H1 (cell line): Measurements from ENCODE around the gene FBXL17. TPM values are rescaled to one million over a fixed set of nuclear protein-coding genes. Genes with fewer than 3 reads are reported as not detected.

Experiments
- CTCF ChIA-PET: fragments of 300-600 bp; sonication (Branson Sonifier 250); formaldehyde crosslinking; loops from one replicate; lab custom pipeline; 2021; ENCODE audit not compliant: partially characterized antibody; lab: Charles Lee
- POLR2A ChIA-PET: fragments of 300-600 bp; sonication (Branson Sonifier 250); formaldehyde crosslinking; loops from one replicate; lab custom pipeline; 2021; ENCODE audit warnings: inconsistent platforms; ENCODE audit not compliant: partially characterized antibody; lab: Charles Lee
- DNase-seq, 2 experiments: peaks; one replicate each; pipeline versions ENCODE4 v3.0.0 to v3.0.0-alpha.2; 2010 to 2022; ENCODE audit warnings: low spot score in 2 of 2, low read depth in 1 of 2, mixed read lengths in 1 of 2
- FAIRE-seq: peaks from 2 replicates; lab custom pipeline; 2011; peaks lifted over from hg19 to GRCh38; lab: Jason Lieb, UNC
- H2AFZ ChIP-seq: 2 replicates; pipeline ENCODE4 v1.8.1; 2012; ENCODE audit warnings: low read length, inconsistent platforms
- H2AK5ac ChIP-seq: 2 replicates; pipeline ENCODE4 v1.6.1; 2013; ENCODE audit warnings: low read depth, low read length
- H2BK120ac ChIP-seq: replicated peaks from 2 replicates; pipeline ENCODE3; 2013; ENCODE audit warnings: low read depth, low read length, inconsistent platforms
- H2BK12ac ChIP-seq: 2 replicates; pipeline ENCODE4 v1.6.1; 2013; ENCODE audit warnings: low read depth, low read length
- H2BK15ac ChIP-seq: 2 replicates; pipeline ENCODE4 v1.6.1; 2013; ENCODE audit warnings: low read length
- H2BK20ac ChIP-seq: 2 replicates; pipeline ENCODE4 v1.6.1; 2013; ENCODE audit warnings: low read length
- H2BK5ac ChIP-seq: 2 replicates; pipeline ENCODE4 v1.6.1; 2013; ENCODE audit warnings: low read depth, low read length
- H3K14ac ChIP-seq: 2 replicates; pipeline ENCODE4 v1.6.1; 2013; ENCODE audit warnings: inconsistent platforms; ENCODE audit not compliant: insufficient read length
- H3K18ac ChIP-seq: 2 replicates; pipeline ENCODE4 v1.6.1; 2013; ENCODE audit warnings: low read length; ENCODE audit errors: extremely low read depth
- H3K23ac ChIP-seq: 2 replicates; pipeline ENCODE4 v1.6.1; 2013; ENCODE audit warnings: inconsistent platforms; ENCODE audit not compliant: insufficient read length
- H3K23me2 ChIP-seq: 2 replicates; pipeline ENCODE4 v1.6.1; 2013; ENCODE audit warnings: low read depth, low read length
- H3K27ac ChIP-seq: 2 replicates; pipeline ENCODE4 v1.6.1; 2011; ENCODE audit warnings: low read depth, low read length, inconsistent platforms
- H3K27me3 ChIP-seq, 4 experiments: replicated peaks in 1 of 4; 1 replicate in 1 of 4; 2 replicates in 3 of 4; pipeline versions ENCODE4 v1.6.1 to v1.8.1; 2011 to 2013; ENCODE audit warnings: low read length in 3 of 4, mild to moderate bottlenecking in 3 of 4, inconsistent platforms in 2 of 4, mixed read lengths in 2 of 4, moderate library complexity in 1 of 4; ENCODE audit not compliant: control insufficient read depth in 3 of 4, insufficient read depth in 3 of 4; ENCODE audit errors: extremely low read depth in 1 of 4
- H3K36me3 ChIP-seq, 4 experiments: 2 replicates each; pipeline versions ENCODE4 v1.6.1 to v1.8.1; 2011 to 2013; ENCODE audit warnings: mild to moderate bottlenecking in 4 of 4, low read length in 3 of 4, moderate library complexity in 2 of 4, control low read depth in 1 of 4, inconsistent platforms in 1 of 4; ENCODE audit not compliant: insufficient read depth in 4 of 4, control insufficient read depth in 2 of 4
- H3K4ac ChIP-seq: replicated peaks from 2 replicates; pipeline ENCODE3; 2013; ENCODE audit warnings: low read length, low read depth, mixed read lengths, inconsistent platforms; ENCODE audit not compliant: insufficient read length
- H3K4me1 ChIP-seq, 4 experiments: replicated peaks in 1 of 4; 1 replicate in 1 of 4; 2 replicates in 3 of 4; pipeline versions ENCODE4 v1.6.1 to v1.8.1; 2011 to 2013; ENCODE audit warnings: low read length in 3 of 4, inconsistent platforms in 2 of 4, mixed read lengths in 1 of 4; ENCODE audit not compliant: insufficient read depth in 4 of 4, control insufficient read depth in 3 of 4
- H3K4me2 ChIP-seq, 2 experiments: 2 replicates each; pipeline versions ENCODE4 v1.6.1 to v1.8.1; 2011 to 2013; ENCODE audit warnings: low read depth in 2 of 2, low read length in 2 of 2, control low read depth in 1 of 2, inconsistent platforms in 1 of 2, mild to moderate bottlenecking in 1 of 2; ENCODE audit not compliant: insufficient read depth in 1 of 2
- H3K4me3 ChIP-seq, 4 experiments: fragments of 200-600, 300-600 bp in 1 of 4; sonication (generic), shearing (Covaris generic), sonication (Bioruptor Twin) in 1 of 4; 2 replicates each; pipeline versions ENCODE4 v1.5.1 to v1.8.1; 2011 to 2016; ENCODE audit warnings: low read length in 4 of 4, low read depth in 3 of 4, control low read depth in 2 of 4, inconsistent platforms in 2 of 4, mild to moderate bottlenecking in 2 of 4, mixed read lengths in 1 of 4, moderate library complexity in 1 of 4; ENCODE audit not compliant: insufficient read depth in 2 of 4; ENCODE audit errors: extremely low read depth in 1 of 4
- H3K56ac ChIP-seq: replicated peaks from 2 replicates; pipeline ENCODE3; 2013; ENCODE audit warnings: low read depth, mild to moderate bottlenecking, mixed read lengths, low read length, inconsistent platforms; ENCODE audit not compliant: insufficient read length
- H3K79me1 ChIP-seq: 2 replicates; pipeline ENCODE4 v1.6.1; 2013; ENCODE audit warnings: low read depth, low read length, control low read depth
- H3K79me2 ChIP-seq, 2 experiments: 2 replicates each; pipeline versions ENCODE4 v1.6.1 to v1.8.1; 2012 to 2013; ENCODE audit warnings: low read length in 2 of 2, mild to moderate bottlenecking in 2 of 2, inconsistent platforms in 1 of 2; ENCODE audit not compliant: insufficient read depth in 2 of 2, control insufficient read depth in 1 of 2
- H3K9ac ChIP-seq, 4 experiments: replicated peaks in 1 of 4; 1 replicate in 1 of 4; 2 replicates in 3 of 4; pipeline versions ENCODE4 v1.6.1 to v1.8.1; 2011 to 2013; ENCODE audit warnings: low read depth in 3 of 4, low read length in 3 of 4, control low read depth in 2 of 4, mild to moderate bottlenecking in 2 of 4, moderate library complexity in 2 of 4, inconsistent platforms in 1 of 4; ENCODE audit errors: extremely low read depth in 1 of 4
- H3K9me3 ChIP-seq, 2 experiments: 2 replicates each; pipeline versions ENCODE4 v1.6.1 to v1.8.1; 2012 to 2013; ENCODE audit warnings: mild to moderate bottlenecking in 2 of 2, moderate library complexity in 2 of 2, control low read depth in 1 of 2, inconsistent platforms in 1 of 2, low read depth in 1 of 2, low read length in 1 of 2, mixed read lengths in 1 of 2; ENCODE audit not compliant: insufficient read depth in 2 of 2
- H4K20me1 ChIP-seq, 2 experiments: replicated peaks in 1 of 2; 2 replicates each; pipeline versions ENCODE3 to v1.8.1; 2011 to 2013; ENCODE audit warnings: inconsistent platforms in 2 of 2, low read length in 2 of 2, mild to moderate bottlenecking in 1 of 2; ENCODE audit not compliant: insufficient read depth in 2 of 2, control insufficient read depth in 1 of 2
- H4K5ac ChIP-seq: 2 replicates; pipeline ENCODE4 v1.6.1; 2013; ENCODE audit warnings: low read length, low read depth, mixed read lengths, inconsistent platforms; ENCODE audit not compliant: insufficient read length
- H4K8ac ChIP-seq: 2 replicates; pipeline ENCODE4 v1.8.0; 2013; ENCODE audit warnings: mild to moderate bottlenecking, moderate library complexity, low read length, inconsistent platforms; ENCODE audit not compliant: insufficient read depth; ENCODE audit errors: extremely low read depth
- H4K91ac ChIP-seq: replicated peaks from 2 replicates; pipeline ENCODE3; 2013; ENCODE audit warnings: low read length, mixed read lengths, inconsistent platforms; ENCODE audit not compliant: insufficient read length
- BCL11A ChIP-seq, 2 experiments: IDR thresholded peaks; one replicate each; pipeline ENCODE4 v1.6.1; 2011; ENCODE audit warnings: low read depth in 2 of 2, low read length in 2 of 2, mild to moderate bottlenecking in 2 of 2
- CHD1 ChIP-seq: IDR thresholded peaks from 2 replicates; pipeline ENCODE4 v1.6.1; 2012; ENCODE audit warnings: low read depth, low read length, improper control_type of control experiment
- CREB1 ChIP-seq: IDR thresholded peaks from 2 replicates; pipeline ENCODE4 v1.6.1; 2012; ENCODE audit warnings: inconsistent platforms
- EGR1 ChIP-seq: IDR thresholded peaks from 2 replicates; pipeline ENCODE4 v1.6.1; 2011; ENCODE audit warnings: low read depth, low read length, borderline replicate concordance
- KDM1A ChIP-seq: fragments of 200-600, 300-600 bp; sonication (generic); IDR thresholded peaks from 2 replicates; pipeline ENCODE4 v1.7.1; 2016; ENCODE audit warnings: mild to moderate bottlenecking, low read length, borderline replicate concordance
- RFX5 ChIP-seq: IDR thresholded peaks from 2 replicates; pipeline ENCODE4 v1.6.1; 2011; ENCODE audit warnings: low read depth, low read length, improper control_type of control experiment, borderline replicate concordance
- WGBS, 2 experiments: shearing (Covaris generic) in 1 of 2; methylation state at CpG; one replicate each; pipeline versions ENCODE4 v1.1.6 to v1.1.7; 2013 to 2015; ENCODE audit warnings: low lambda C conversion rate in 2 of 2, mixed read lengths in 2 of 2, inconsistent platforms in 1 of 2, low coverage in 1 of 2, missing lambda C conversion rate in 1 of 2; ENCODE audit not compliant: insufficient replicate concordance in 2 of 2, insufficient coverage in 1 of 2, insufficient read length in 1 of 2; ENCODE audit errors: extremely low coverage in 1 of 2, missing lambda C conversion rate in 1 of 2; 5-methylcytosine and 5-hydroxymethylcytosine counted together
- polyA plus RNA-seq, 7 experiments: library from polyadenylated mRNA; depleted of rRNA in 3 of 7; stranded (reverse) in 5 of 7; unstranded in 2 of 7; fragments of >200 nt in 5 of 7; fragments of 200-250 nt in 2 of 7; gene quantifications; 1 replicate in 5 of 7; 2 replicates in 1 of 7; 4 replicates in 1 of 7; pipeline versions ENCODE4 v1.2.1 to v1.2.3, GENCODE V29; 2011 to 2013; ENCODE audit warnings: missing spikeins in 2 of 7, mixed read lengths in 2 of 7
- total RNA-seq: library from RNA; stranded (reverse); fragmentation: NEBNext Ultra II Directional; extraction: Animal tissue kit (Norgen Biotek cat#: 25700); gene quantifications from 2 replicates; pipeline ENCODE4 v1.2.1, GENCODE V29; 2021

FBXL17 gene
- total and polyA plus RNA-seq, 2 of the 8 experiments (the other 6 are each of a cell fraction or from before 2014, with no cell fraction given), result 0.35 to 4.3 TPM

- Histone ChIP-seq H3K27me3 (no peaks in the 10 kb centered on the region), H3K9me3 (peaks cover 0 to 6% of the 10 kb centered on the region in 2 experiments; a peak in 1 of 4 replicates), H2AFZ (no peak overlapping the region), H2BK120ac (no peak overlapping the region), H3K27ac (no peak overlapping the region), H3K23ac (no peak overlapping the region), H2BK15ac (no peak overlapping the region), H3K4me2 (no peak overlapping the region), H2BK5ac (no peak overlapping the region), H4K91ac (no peak overlapping the region), H3K79me2 (no peaks in the 10 kb centered on the region), H3K56ac (no peak overlapping the region), H2BK20ac (no peak overlapping the region), H4K20me1 (no peaks in the 10 kb centered on the region), H3K18ac (no peak overlapping the region), H3K23me2 (no peaks in the 10 kb centered on the region), H4K5ac (no peak overlapping the region), H3K4me3 (no peak overlapping the region), H3K79me1 (no peaks in the 10 kb centered on the region), H2BK12ac (no peak overlapping the region), H3K4me1 (peaks cover 0 to 7% (median 5%) of the 10 kb centered on the region in 4 experiments; a peak in 3 of 7 replicates), H4K8ac (no peak overlapping the region), H3K9ac (no peak overlapping the region), H3K14ac (no peak overlapping the region), H3K36me3 (no peaks in the 10 kb centered on the region), H2AK5ac (no peak overlapping the region), H3K4ac (no peak overlapping the region)
- TF ChIP-seq KDM1A, result no peak
- no peak for TF ChIP-seq BCL11A (IDR thresholded peaks at IDR 0.05; ENCODE audit: low read depth in 2 of 2, low read length in 2 of 2)
- no peak for TF ChIP-seq EGR1
- no peak for TF ChIP-seq RFX5
- TF ChIP-seq CREB1, result no peak
- TF ChIP-seq CHD1, result no peak
- POLR2A ChIA-PET, result interaction anchor here (1.5 kb wide), 1 partner anchor 9 kb away, joined by 6 read pairs; no protein-coding TSS in a partner anchor
- CTCF ChIA-PET, result no interaction called here
- DNase-seq (no peak), FAIRE-seq (no peak)
- 91 to 100% methylated on average over 2 of the region's 2 CpGs for WGBS, 2 experiments
Measured at GRCh38 chr5:107817951-107818350, 563.9 kb downstream of the FBXL17 start.
